ENCODE data around the gene TERT. TPM values are rescaled to one million over a fixed set of nuclear protein-coding genes. Genes with fewer than 3 reads are reported as not detected.

TERT gene
- polyA plus RNA-seq, 2 of the 4 experiments (the other 2 are of a cell fraction), result 1.1 to 4.0 TPM

DNA sequence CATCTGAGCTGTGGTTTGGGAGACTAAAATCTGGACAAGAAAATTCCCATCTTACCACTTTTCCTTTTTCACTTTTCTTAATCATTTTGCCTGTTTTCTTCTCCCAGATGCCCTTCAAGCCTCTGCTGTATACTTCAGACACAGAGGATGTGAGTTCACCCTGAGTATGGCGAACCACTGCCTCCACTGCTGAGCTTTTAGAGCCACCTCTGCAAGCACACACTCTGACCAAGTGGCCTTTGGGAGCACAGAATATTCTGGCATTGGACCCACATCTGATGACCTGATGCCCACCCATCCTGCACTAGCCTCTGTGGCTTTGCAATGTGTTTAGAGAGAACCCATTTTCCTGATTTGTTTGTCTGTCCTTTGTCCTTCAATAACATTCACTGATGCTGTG lies 32.5 kb downstream of the TERT start (continued):
- TF ChIP-seq HOXB5 (CRISPR knock-in tag; IDR thresholded peaks at IDR 0.05) (no peak), PHF8 (IDR thresholded peaks at IDR 0.05; ENCODE audit: borderline replicate concordance, low read depth) (no peak)
- TF ChIP-seq, protein P1, sequence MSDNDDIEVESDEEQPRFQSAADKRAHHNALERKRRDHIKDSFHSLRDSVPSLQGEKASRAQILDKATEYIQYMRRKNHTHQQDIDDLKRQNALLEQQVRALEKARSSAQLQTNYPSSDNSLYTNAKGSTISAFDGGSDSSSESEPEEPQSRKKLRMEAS (IDR thresholded peaks at IDR 0.05), result no peak

DNA sequence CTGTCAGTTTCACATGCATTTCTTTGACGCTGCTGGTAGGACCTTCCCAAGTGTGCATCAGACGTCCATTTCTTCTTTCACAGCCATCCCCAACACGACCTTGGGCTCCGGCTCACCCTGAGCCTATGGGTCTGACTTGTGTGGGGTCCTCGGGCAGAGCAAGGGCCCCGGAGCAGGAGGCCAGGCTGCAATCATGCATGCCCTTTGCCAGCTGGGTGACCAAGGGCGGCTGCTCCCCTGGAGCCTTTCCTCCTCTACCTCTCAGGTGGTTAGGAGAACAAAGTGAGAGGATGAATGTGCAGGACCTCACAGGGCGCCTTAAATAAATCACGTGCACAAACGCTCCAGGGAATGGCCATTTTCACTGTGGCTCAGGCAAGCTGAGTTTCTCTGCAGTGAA lies 33.2 kb downstream of the TERT start:
- TF ChIP-seq, protein P2, sequence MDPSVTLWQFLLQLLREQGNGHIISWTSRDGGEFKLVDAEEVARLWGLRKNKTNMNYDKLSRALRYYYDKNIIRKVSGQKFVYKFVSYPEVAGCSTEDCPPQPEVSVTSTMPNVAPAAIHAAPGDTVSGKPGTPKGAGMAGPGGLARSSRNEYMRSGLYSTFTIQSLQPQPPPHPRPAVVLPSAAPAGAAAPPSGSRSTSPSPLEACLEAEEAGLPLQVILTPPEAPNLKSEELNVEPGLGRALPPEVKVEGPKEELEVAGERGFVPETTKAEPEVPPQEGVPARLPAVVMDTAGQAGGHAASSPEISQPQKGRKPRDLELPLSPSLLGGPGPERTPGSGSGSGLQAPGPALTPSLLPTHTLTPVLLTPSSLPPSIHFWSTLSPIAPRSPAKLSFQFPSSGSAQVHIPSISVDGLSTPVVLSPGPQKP (IDR thresholded peaks at IDR 0.05; ENCODE audit: low read depth, low read length), result no peak
- TF ChIP-seq KDM5A (IDR thresholded peaks at IDR 0.05) (no peak), CHD2 (IDR thresholded peaks at IDR 0.05; ENCODE audit: low read length, partially characterized antibody) (no peak)
- TF ChIP-seq, protein P3, sequence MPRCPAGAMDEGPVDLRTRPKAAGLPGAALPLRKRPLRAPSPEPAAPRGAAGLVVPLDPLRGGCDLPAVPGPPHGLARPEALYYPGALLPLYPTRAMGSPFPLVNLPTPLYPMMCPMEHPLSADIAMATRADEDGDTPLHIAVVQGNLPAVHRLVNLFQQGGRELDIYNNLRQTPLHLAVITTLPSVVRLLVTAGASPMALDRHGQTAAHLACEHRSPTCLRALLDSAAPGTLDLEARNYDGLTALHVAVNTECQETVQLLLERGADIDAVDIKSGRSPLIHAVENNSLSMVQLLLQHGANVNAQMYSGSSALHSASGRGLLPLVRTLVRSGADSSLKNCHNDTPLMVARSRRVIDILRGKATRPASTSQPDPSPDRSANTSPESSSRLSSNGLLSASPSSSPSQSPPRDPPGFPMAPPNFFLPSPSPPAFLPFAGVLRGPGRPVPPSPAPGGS (IDR thresholded peaks at IDR 0.05), result no peak
- H3K9me3 ChIP-seq, result no peaks in the 10 kb centered on the region
- ChIA-PET POLR2A (no interaction called here), CTCF (interaction anchor here (1.0 kb wide), 1 partner anchor 87 kb away, joined by 5 read pairs; no protein-coding TSS in a partner anchor)
- H3K4me2 ChIP-seq, result no peak overlapping the region
- WGBS (ENCODE audit: missing lambda C conversion rate), result 86% methylated on average over 10 of the region's 10 CpGs
- no peak for ATAC-seq
- DNase-seq (ENCODE audit: low read depth in 1 of 2, low spot score in 1 of 2), result no peak
- no peak for FAIRE-seq
- H3K4me1 ChIP-seq, result no peaks in the 10 kb centered on the region
- H3K4me3 ChIP-seq, result no peak overlapping the region
- no peak overlapping the region for H3K27ac ChIP-seq

DNA sequence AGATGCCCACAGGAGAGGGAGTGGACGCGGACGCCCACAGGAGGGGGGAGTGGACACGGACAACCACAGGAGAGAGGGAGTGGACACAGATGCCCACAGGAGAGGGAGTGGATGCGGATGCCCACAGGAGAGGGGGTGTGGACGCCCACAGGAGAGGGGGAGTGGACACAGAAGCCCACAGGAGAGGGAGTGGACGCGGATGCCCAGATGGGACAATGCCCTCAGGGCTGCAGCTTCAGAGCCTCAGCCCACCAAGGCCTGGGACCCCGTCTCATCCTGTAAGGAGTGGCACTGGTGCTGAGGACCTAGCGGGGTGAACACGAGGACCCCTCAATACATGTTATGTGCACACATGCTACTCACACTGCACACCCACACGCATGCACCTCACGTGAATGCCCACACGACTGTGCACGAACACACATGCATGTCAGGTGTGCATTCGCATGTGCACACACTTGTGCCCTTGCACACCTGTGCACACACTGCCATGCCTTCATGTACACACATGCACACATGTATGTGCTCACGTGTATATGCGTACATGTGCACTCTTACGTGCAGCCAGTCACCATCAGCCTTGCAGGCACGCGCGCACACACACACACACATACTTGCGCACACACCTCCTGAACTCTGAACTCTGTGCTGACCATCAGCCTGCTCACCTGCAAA lies 34.9 kb downstream of the TERT start:
- Histone ChIP-seq H3K4me2 (no peak overlapping the region), H3K4me1 (no peaks in the 10 kb centered on the region), H3K27ac (no peak overlapping the region), H3K9me3 (no peaks in the 10 kb centered on the region), H3K4me3 (no peak overlapping the region)
- FAIRE-seq (no peak), ATAC-seq (no peak), DNase-seq (ENCODE audit: low read depth in 1 of 2, low spot score in 1 of 2) (no peak)
- TF ChIP-seq CBX8 (IDR thresholded peaks at IDR 0.05) (no peak), SMC3 (IDR thresholded peaks at IDR 0.05) (no peak), RNF2 (IDR thresholded peaks at IDR 0.05; ENCODE audit: borderline replicate concordance, low read depth) (no peak), JUNB (IDR thresholded peaks at IDR 0.05) (no peak), KDM1A (IDR thresholded peaks at IDR 0.05; ENCODE audit: low read depth) (no peak), HDAC2 (IDR thresholded peaks at IDR 0.05) (no peak), HOXB13 (CRISPR knock-in tag; IDR thresholded peaks at IDR 0.05; ENCODE audit: low read depth) (no peak), TFCP2L1 (CRISPR knock-in tag; IDR thresholded peaks at IDR 0.05) (no peak), POLR2AphosphoS2 (conservative IDR thresholded peaks at IDR 0.05; ENCODE audit: low read length) (no peak), MYC (IDR thresholded peaks at IDR 0.05; ENCODE audit: borderline replicate concordance, low read length) (no peak), CHD4 (IDR thresholded peaks at IDR 0.05; ENCODE audit: borderline replicate concordance) (no peak), RARB (CRISPR knock-in tag; IDR thresholded peaks at IDR 0.05) (no peak)
- TF ChIP-seq, protein P3 (IDR thresholded peaks at IDR 0.05), result no peak
- TF ChIP-seq, protein P4, sequence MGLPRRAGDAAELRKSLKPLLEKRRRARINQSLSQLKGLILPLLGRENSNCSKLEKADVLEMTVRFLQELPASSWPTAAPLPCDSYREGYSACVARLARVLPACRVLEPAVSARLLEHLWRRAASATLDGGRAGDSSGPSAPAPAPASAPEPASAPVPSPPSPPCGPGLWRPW (IDR thresholded peaks at IDR 0.05), result no peak
- TF ChIP-seq, protein P5, sequence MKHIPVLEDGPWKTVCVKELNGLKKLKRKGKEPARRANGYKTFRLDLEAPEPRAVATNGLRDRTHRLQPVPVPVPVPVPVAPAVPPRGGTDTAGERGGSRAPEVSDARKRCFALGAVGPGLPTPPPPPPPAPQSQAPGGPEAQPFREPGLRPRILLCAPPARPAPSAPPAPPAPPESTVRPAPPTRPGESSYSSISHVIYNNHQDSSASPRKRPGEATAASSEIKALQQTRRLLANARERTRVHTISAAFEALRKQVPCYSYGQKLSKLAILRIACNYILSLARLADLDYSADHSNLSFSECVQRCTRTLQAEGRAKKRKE (CRISPR knock-in tag; IDR thresholded peaks at IDR 0.05; ENCODE audit: low read depth), result no peak
- TF ChIP-seq, protein P6, sequence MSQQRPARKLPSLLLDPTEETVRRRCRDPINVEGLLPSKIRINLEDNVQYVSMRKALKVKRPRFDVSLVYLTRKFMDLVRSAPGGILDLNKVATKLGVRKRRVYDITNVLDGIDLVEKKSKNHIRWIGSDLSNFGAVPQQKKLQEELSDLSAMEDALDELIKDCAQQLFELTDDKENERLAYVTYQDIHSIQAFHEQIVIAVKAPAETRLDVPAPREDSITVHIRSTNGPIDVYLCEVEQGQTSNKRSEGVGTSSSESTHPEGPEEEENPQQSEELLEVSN (IDR thresholded peaks at IDR 0.05; ENCODE audit: borderline replicate concordance, low read depth), result no peak
- POLR2A ChIA-PET, result no interaction called here
- CTCF ChIA-PET, result no interaction called here
- 92% methylated on average over 23 of the region's 23 CpGs for WGBS (ENCODE audit: missing lambda C conversion rate)
